Midbrain (tissue), 1 donor: ENCODE data around the gene TSPAN7.

ENCODE experiments used
- DNase-seq: peaks from one replicate; lab custom pipeline; 2025; lab: John Stamatoyannopoulos, UW

The TSPAN7 gene, protein sequence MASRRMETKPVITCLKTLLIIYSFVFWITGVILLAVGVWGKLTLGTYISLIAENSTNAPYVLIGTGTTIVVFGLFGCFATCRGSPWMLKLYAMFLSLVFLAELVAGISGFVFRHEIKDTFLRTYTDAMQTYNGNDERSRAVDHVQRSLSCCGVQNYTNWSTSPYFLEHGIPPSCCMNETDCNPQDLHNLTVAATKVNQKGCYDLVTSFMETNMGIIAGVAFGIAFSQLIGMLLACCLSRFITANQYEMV

DNA sequence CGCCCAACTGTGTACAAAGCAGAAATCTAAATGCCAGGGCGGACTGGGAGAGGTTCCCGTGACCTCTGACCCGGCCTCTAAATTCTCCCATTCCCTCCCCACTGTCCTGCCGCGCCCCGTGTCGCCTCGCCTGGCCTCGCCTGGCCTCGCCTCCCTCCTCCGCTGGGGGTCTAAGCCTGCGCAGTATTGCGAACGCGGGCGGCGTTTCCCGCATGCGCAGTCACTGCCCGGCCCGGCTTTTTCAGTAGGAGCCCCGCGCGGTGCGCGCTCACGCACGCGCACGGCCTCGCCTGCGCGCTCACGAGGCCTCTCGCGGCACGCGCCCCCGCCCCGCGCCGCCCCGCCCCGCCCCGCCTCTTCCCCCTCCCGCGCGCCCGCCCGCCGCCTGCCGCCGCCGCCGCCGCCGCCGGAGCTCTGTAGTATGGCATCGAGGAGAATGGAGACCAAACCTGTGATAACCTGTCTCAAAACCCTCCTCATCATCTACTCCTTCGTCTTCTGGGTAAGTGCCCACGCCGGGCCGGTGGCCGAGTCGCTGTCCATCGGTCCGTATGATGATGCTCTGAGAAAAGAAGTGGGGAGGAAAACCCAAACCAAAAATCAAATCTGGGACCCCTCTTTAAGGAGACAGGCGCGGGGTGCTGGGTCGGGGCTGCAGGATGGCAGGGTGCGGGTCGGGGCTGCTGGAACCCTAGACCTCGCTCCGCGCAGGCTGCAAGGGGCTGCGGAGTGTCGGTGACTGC, at the start of gene TSPAN7:
TSPAN7 (plus strand) TSS at position 417 of the 743 bp plus-strand sequence; CDS start at position 422, 5 bp downstream.
- peak; percentile 73 for DNase-seq

DNA sequence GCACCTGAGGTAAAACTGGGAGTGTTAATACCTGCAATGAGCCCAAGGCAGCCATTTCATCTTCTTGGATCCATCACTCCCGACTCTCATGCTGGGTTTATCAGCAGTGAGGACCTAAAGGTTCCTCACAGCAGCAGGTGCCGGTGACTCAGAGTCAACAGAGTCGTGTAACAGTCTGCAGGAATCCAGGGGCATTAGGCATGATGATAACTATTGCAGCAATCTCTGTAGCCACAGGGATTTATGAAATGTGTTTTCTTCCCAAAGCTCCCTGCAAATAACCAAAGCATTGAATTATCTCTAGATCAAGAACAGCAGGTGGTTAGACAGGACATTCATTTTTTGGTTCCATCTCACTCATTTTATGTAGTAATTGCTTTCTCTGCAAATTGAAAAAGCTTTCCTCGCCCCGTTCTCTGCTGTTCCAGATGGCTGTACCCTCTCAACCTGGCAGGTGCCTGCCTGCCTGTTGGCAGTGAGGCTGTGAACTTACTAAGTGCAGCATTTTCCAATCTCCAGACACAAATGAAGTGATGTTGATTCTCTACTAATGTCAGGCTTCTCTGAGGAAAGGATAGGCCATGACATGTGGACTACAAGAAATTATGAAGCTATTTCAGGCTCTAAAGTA, 48.1 kb upstream of the TSPAN7 start:
- DNase-seq, result no peak

- DNase-seq, result no peak
These were observed 47.1 kb upstream of the TSPAN7 start for GRCh38 chrX:38514016-38514854.

GRCh38 chrX:38515291-38515690, 46.1 kb upstream of the TSPAN7 start:
- no peak for DNase-seq

GRCh38 chrX:38516196-38516774, 45.1 kb upstream of the TSPAN7 start:
- DNase-seq, result no peak

DNA sequence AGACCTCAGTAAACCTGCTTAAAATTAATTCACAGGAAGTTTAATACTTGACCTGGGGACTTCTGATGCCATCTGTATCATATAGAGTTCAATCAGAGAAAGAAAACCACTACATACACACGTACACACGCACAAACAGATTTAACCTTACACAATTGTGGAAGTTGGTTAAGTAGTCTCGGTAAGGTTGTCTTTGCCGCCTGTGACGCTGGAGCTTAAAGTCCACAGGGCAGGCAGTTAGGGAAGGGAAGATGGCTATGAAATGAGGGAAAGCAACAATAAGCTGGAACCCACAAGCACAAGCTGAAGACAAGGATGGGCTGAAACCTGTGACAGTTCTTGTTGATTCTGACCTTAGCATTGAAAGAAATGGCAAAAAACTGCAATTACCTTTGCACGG, 41.7 kb upstream of the TSPAN7 start:
- DNase-seq, result no peak

DNA sequence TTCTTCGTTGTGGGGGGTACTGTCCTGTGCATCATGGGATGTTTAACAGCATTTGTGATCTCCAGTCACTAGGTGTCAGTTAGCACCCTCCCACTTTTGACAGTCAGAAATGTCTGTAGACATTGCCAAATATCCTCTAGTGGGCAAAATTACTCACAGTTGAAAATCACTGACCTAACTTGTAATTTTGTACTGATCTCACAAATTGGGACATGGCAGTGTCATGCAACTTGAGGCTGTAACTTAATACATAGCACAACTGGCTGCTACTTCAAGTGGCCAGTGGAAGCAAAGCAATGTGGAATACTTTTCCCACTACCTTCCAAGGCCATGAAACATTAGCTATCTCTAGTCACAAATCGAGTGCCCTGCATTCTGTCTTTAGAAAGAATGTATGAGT, 23.2 kb upstream of the TSPAN7 start:
- no peak for DNase-seq

- DNase-seq, result no peak
These were observed 21.6 kb upstream of the TSPAN7 start for GRCh38 chrX:38539748-38540147.

GRCh38 chrX:38548508-38548907, 12.8 kb upstream of the TSPAN7 start:
- no peak for DNase-seq

GRCh38 chrX:38552721-38553120, 8.6 kb upstream of the TSPAN7 start:
- DNase-seq, result no peak

GRCh38 chrX:38558686-38559085, 2.7 kb upstream of the TSPAN7 start:
- DNase-seq, result no peak

DNA sequence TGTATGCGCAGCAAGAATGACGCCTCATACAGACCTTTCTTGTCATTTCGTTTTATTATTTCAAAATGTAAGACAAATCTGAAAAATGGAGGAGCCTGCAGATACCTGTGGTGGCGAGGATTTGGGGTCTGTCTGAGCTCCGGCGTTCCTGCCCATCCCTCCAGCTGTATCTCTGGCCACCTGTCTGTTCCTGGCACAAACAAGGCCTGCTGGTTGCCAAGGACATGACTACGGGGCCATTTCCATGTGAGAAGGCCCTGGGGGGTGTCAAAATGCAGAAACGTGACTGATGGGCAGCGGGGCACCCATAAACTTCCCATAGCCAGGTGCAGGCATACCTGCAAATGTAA, 591 bp upstream of the TSPAN7 start:
- no peak for DNase-seq

GRCh38 chrX:38561951-38562719, 793 bp downstream of the TSPAN7 start:
- peak; percentile 19 for DNase-seq

- peak; percentile 6 for DNase-seq
These were observed 1.7 kb downstream of the TSPAN7 start for GRCh38 chrX:38563030-38563429.

DNA sequence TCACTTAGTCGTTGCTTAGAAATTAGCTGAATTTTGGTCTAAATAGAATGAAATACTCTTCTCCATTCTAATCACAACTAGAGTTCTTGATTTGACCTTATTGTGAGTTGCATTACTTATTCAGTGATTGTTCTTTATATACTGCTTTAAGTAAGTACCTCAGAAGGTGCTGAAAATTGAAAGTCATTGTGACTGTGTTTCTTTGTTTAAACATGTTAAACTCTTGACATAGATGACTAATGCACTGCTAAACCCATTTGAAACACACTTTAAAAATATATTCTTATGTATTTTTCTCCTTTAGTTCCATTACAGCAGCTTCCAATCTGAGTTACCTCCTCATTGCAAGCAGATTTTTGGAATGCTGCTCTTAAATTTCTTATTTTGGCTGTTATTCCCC, 9.1 kb downstream of the TSPAN7 start:
- DNase-seq, result no peak

- no peak for DNase-seq
These were observed 9.7 kb downstream of the TSPAN7 start for GRCh38 chrX:38571058-38571457.

- DNase-seq, result no peak
These were observed 13.5 kb downstream of the TSPAN7 start for GRCh38 chrX:38574858-38575257.

DNA sequence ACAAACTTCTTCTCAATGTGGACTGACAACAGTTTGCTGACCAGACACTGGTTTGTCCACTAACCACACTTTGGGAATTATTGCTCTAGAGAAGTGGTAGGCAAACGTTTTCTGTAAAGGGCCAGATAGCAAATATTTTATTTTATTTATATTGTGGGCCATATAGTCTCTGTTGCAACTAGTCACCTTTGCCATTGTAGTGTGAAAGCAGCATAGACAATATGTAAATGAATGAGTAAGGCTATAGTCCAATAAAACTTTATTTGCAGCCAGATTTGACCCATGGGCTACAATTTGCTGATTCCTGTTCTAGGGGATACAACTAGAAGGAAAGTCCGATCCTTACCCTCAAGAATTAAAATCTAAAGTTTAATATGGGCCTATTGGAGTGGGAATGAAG, 14.5 kb downstream of the TSPAN7 start:
- DNase-seq, result no peak

DNA sequence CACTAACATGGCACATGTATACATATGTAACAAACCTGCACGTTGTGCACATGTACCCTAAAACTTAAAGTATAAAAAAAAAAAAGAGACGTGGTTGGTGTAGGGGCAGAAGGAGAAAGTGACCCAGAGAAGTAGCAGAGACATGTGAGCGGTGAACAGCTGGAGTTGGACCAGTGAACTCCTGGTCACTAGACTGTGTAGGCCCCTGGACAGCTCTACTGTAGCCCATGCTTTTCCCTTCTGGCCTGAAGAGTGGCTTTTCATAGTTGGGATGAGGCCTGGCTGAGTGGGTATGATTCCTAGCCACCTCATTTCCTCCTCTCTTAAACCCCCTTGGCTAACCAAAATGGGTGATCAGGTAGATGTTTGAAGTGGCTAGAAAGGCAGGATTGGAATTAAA, 16.4 kb downstream of the TSPAN7 start:
- no peak for DNase-seq

- DNase-seq, result no peak
These were observed 16.8 kb downstream of the TSPAN7 start for GRCh38 chrX:38578167-38578566.

DNA sequence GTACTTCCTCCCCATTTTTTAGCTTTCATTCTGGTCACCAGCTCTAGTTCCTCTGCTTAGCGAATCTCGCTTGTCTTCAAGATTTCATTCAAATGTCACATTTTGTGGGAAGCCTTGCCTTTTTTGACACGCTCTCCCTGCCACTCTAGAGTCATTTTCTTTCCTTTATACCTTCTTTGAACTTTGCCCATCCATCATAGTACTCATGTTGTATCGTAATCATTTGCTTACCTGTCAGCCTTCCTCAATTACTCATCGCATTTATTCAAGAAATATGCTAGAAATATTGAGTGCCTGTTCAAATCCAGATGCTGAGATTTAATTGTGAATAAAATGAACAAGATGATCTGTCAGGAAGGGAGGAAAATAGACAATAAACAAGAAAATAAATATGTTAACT, 21.8 kb downstream of the TSPAN7 start:
- DNase-seq, result no peak
